HL-60 (cell line): Measurements from ENCODE around the gene PCA3.

ENCODE experiments used
- DNase-seq, 2 experiments: peaks; one replicate each; pipeline ENCODE4 v3.0.0-alpha.2; 2010 to 2020; ENCODE audit warnings: low read depth in 1 of 2, low spot score in 1 of 2
- H3K27ac ChIP-seq: fragments of 250-450 bp; sonication (Bioruptor Pico); replicated peaks from 2 replicates; pipeline ENCODE4 v1.5.1; 2020; ENCODE audit warnings: mild to moderate bottlenecking, moderate library complexity
- H3K27me3 ChIP-seq: fragments of 250-450 bp; sonication (Bioruptor Pico); 2 replicates; pipeline ENCODE4 v1.5.1; 2021; ENCODE audit warnings: mild to moderate bottlenecking, moderate library complexity; ENCODE audit not compliant: insufficient read depth, poor library complexity, severe bottlenecking
- H3K4me3 ChIP-seq: replicated peaks from 2 replicates; pipeline ENCODE4 v1.5.1; 2011; ENCODE audit warnings: mild to moderate bottlenecking, control low read depth, low read length; ENCODE audit not compliant: insufficient read depth
- CTCF ChIP-seq: IDR thresholded peaks from one replicate; pipeline ENCODE4 v1.5.1; 2011; ENCODE audit warnings: low read length, control low read depth, inconsistent platforms; ENCODE audit not compliant: insufficient read depth
- GABPA ChIP-seq: IDR thresholded peaks from 2 replicates; pipeline ENCODE4 v1.6.1; 2012; ENCODE audit warnings: low read depth
- POLR2AphosphoS5 ChIP-seq: IDR thresholded peaks from 2 replicates; pipeline ENCODE4 v1.6.1; 2012; ENCODE audit warnings: low read depth
- REST ChIP-seq: IDR thresholded peaks from 2 replicates; pipeline ENCODE4 v1.6.1; 2012; ENCODE audit warnings: low read depth; ENCODE audit not compliant: insufficient replicate concordance
- SPI1 ChIP-seq: IDR thresholded peaks from 2 replicates; pipeline ENCODE4 v1.6.1; 2012; ENCODE audit warnings: low read depth, mild to moderate bottlenecking, borderline replicate concordance

The PCA3 gene

GRCh38 chr9:76817489-76817888 lies 53.3 kb downstream of the PCA3 start:
- no peak for DNase-seq
- TF ChIP-seq GABPA: no peak
- Histone ChIP-seq H3K27me3 (peaks cover 11% of the 10 kb centered on the region), H3K4me3 (no peak overlapping the region), H3K27ac (no peak overlapping the region)

GRCh38 chr9:76818271-76818670 lies 54.0 kb downstream of the PCA3 start:
- H3K27ac ChIP-seq: no peak overlapping the region
- TF ChIP-seq CTCF: no peak
- TF ChIP-seq SPI1: no peak
- H3K4me3 ChIP-seq: no peak overlapping the region
- DNase-seq: no peak
- H3K27me3 ChIP-seq: peaks cover 8% of the 10 kb centered on the region

GRCh38 chr9:76820431-76820830 lies 56.2 kb downstream of the PCA3 start:
- Histone ChIP-seq H3K27ac (no peak overlapping the region), H3K27me3 (peaks cover 8% of the 10 kb centered on the region), H3K4me3 (no peak overlapping the region)
- DNase-seq: no peak
- no peak for TF ChIP-seq REST
- TF ChIP-seq POLR2AphosphoS5: no peak
- TF ChIP-seq GABPA: no peak
- TF ChIP-seq CTCF: no peak
- TF ChIP-seq SPI1: no peak

GRCh38 chr9:76827296-76828080 lies 63.2 kb downstream of the PCA3 start:
- no peak for DNase-seq
- Histone ChIP-seq H3K27ac (no peak overlapping the region), H3K27me3 (no peaks in the 10 kb centered on the region), H3K4me3 (no peak overlapping the region)
- no peak for TF ChIP-seq GABPA
- TF ChIP-seq SPI1: no peak
- TF ChIP-seq CTCF: no peak
- TF ChIP-seq REST: no peak
- no peak for TF ChIP-seq POLR2AphosphoS5
